Choroid plexus epithelial cell (primary cell): ENCODE measurements around the gene FSCN2.

Source experiments
- DNase-seq: peaks from one replicate; pipeline ENCODE4 v3.0.0-alpha.2; 2010; ENCODE audit warnings: low read depth
- H3K4me3 ChIP-seq: 2 replicates; pipeline ENCODE4 v1.5.1; 2011; ENCODE audit warnings: low read depth, mild to moderate bottlenecking, control low read depth, low read length, moderate library complexity
- CTCF ChIP-seq: conservative IDR thresholded peaks from 2 replicates; pipeline ENCODE4 v1.5.1; 2011; ENCODE audit warnings: low read depth, mild to moderate bottlenecking, control low read depth, inconsistent platforms, low read length, moderate library complexity

Gene FSCN2

GRCh38 chr17:81536299-81537290, 8.4 kb downstream of the FSCN2 start:
- DNase-seq: peak; percentile 25
- H3K4me3 ChIP-seq: no peak overlapping the region
- no peak for TF ChIP-seq CTCF

DNA sequence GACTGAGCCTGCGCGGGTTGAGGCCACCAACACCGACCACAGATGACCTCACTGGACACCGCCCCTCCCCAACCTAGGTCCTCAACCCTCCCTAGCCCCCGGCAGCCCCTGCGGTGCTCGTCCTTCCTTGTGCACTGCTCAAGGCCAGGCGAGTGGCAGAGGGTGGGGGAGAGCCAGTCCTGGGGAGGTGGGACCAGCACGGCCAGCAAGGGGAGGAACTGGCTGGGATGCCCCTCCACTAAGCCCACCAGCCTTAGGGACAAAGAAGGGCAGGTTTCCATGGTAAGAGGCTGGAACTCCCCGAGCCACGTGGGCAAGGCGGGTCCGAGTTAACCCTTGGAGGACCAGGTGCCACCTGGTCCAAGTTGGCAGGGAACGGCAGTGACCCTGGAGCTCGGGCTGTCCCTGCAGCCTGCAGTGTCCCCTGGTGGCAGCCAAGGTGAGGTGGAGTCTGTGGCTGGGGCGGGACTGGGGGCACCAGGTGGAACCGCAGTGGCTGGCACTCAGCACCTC, 9.2 kb downstream of the FSCN2 start:
- no peak overlapping the region for H3K4me3 ChIP-seq
- TF ChIP-seq CTCF: peak; percentile 54
- no peak for DNase-seq

- H3K4me3 ChIP-seq: no peak overlapping the region
- DNase-seq: no peak
- TF ChIP-seq CTCF: no peak
These were observed 9.8 kb downstream of the FSCN2 start for GRCh38 chr17:81537856-81538555.

DNA sequence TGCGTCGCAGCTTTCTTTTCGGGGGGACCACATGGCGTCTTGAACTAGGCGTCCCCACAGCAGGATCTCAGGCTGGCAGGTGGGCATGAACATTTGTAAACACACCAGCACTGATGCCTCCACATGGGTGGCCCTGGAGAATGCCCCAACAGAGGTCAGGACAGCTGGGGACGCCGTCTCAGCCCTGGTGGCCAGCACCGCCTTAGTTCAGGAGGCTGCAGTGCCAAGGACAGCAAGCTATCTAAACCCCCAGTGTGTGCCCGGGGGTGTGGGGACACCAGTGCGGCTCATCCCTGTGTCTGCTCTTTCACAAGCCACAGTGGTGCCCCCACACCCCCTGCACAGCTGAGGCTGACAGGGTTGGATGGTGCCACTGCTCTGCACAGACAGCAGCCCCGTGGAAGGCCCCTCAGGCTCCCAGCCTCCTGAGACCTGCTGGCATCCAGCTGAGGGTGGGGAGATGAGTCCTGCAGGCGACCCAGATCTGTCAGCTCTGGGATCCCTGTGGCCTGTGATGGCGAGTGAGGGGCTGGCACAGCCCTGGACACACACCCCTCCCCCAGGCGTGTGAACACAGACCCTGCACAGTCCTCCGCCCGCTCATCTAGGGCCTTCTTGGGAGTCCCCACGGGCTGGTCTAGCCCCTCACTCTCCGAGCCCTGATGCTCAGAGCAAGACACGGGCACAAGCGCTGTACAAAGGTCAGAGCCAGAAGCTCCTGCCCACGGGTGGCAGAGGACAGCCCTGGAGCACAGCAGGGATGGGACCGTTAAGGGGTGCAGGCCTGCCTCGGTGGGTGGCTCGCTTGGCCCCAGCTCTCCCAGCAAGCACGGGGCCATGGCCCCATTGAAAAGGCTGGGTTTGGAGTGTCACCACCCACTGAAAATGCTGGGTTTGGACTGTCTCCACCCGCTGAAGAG, 10.7 kb downstream of the FSCN2 start:
- TF ChIP-seq CTCF: no peak
- DNase-seq: no peak
- no peak overlapping the region for H3K4me3 ChIP-seq

- no peak overlapping the region for H3K4me3 ChIP-seq
- no peak for DNase-seq
- TF ChIP-seq CTCF: no peak
These were observed 11.4 kb downstream of the FSCN2 start for GRCh38 chr17:81539571-81539900.

GRCh38 chr17:81539961-81540675, 11.9 kb downstream of the FSCN2 start:
- TF ChIP-seq CTCF: no peak
- no peak for DNase-seq
- no peak overlapping the region for H3K4me3 ChIP-seq
